Measurements from ENCODE around the gene RAPGEF4.
A peak's percentile ranks its signal among the peaks of the same experiment; 100 is the strongest.

The RAPGEF4 gene

GRCh38 chr2:172964511-172965139 lies 229.0 kb downstream of the RAPGEF4 start:
- TF ChIP-seq CTCF (IDR thresholded peaks at IDR 0.05; ENCODE audit: insufficient read depth, low read depth, low read length, missing control alignments) = no peak
- no peak overlapping the region for H3K4me3 ChIP-seq (ENCODE audit: low read length)
- DNase-seq (ENCODE audit: low read depth) = peak; percentile 34

DNA sequence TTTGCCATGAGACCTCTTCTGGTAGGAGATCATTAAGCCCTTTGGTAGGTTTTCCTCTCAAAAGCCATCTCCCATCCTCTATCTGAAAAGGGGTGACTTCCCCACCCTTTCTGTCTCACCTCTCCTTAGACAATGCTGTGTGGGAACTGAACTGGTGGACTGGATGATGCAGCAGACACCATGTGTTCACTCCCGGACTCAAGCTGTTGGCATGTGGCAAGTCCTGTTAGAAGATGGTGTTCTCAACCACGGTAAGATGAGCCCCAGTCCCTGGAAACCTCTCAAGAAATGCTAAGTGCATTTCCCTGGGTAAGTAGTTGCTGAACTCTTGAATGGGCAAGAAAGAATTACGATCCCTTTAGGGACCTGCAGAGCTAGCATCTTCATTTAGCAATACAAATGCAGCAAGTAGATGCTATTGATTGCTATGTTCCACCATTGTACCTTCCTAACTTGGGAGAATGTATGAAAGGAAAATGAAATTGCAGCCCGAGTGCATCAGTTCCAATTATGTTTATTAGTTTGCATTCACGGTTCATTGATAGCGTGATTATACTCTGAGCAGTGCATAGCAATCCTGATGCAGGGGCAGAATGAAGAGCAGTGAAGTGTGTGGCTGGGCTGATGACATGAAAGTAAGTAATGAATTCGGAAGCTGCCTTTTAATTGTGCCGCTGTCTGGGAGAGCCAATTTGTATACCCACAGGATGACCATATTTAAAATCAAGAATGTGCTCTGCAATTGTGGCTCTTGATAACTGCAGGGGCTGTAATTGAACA lies 230.0 kb downstream of the RAPGEF4 start:
- H3K4me3 ChIP-seq (ENCODE audit: low read length) = no peak overlapping the region
- peak; percentile 28 for DNase-seq (ENCODE audit: low read depth)
- TF ChIP-seq CTCF (IDR thresholded peaks at IDR 0.05; ENCODE audit: insufficient read depth, low read depth, low read length, missing control alignments) = no peak

DNA sequence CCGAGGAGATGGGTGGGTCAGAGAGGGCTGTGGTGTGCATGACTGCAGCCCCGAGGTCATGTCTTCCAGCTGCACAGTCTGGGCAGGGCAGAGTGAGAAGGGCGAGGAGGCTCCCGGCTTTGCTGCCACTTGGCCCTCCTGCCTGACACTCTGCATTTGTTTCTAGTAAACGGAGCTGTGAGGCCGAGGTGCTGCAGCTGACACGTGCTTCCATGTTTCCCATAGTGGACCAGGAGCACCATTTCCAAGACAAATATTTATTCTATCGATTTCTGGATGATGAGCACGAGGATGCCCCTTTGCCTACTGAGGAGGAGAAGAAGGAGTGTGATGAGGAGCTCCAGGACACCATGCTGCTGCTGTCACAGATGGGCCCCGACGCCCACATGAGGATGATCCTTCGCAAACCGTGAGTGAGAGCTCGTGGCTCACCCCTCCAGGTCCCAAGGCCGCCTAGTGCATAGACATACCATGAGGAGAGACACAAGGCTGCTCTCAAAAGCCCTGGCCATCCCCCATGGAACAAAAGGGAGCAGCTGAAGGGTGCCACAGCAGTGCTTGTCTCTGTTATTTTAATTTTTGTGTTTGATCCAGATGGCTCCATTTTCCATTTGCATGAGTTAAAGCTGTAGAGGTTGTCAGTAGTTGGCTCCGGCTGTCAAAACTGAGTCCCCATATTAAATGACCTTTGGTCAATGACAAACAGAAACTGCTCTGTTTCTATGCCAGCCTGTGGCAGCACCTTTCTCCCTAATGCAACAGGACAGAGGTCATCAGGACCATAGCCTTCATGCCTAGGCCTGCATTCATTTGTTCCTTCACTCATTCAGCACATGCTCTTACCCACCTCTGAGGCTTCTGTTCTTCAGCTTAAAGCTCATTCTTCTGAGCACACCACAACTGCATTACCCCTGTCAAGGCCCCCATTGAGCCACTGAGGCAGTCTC lies 231.7 kb downstream of the RAPGEF4 start:
- no peak for DNase-seq (ENCODE audit: low read depth)
- H3K4me3 ChIP-seq (ENCODE audit: low read length) = no peak overlapping the region
- no peak for TF ChIP-seq CTCF (IDR thresholded peaks at IDR 0.05; ENCODE audit: insufficient read depth, low read depth, low read length, missing control alignments)

DNA sequence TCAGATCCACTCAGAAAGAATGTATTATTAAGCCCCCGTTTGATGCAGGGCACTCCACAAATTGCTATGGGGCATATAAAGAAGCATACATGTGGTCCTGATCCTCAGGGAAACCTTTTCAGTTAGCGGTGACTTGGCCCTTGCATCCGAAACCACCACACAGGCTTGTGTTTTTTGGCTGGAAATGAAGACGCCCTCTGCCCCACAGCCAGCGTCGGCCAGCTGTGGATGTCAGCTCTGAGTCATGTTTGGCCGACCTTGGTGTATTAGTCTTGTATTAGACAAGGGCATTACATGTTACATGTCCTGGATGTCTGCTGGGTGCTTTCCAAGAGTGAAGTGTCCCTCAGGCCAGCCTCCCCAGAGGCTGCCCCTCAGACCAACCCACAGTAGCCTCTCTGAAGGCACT lies 232.4 kb downstream of the RAPGEF4 start:
- DNase-seq (ENCODE audit: low read depth) = peak; percentile 33
- no peak for TF ChIP-seq CTCF (IDR thresholded peaks at IDR 0.05; ENCODE audit: insufficient read depth, low read depth, low read length, missing control alignments)
- no peak overlapping the region for H3K4me3 ChIP-seq (ENCODE audit: low read length)

DNA sequence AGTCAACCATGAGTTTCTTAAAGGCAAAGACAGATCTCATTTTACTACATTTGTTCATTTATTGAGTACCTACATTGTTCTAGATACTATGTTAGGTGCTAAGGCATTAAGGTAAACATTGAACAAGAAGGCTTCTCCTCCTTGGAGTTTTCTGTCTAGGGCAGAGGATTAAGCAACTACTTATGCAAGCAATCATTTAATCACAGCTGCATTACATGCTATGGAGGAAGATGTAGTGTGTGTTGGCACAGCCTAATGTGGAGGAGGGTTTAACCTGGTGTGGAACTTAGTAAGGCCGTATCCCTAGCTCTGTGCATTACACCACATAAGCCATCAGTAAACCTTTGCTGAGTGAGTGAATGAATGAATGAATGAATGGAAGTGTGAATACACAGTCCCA lies 233.5 kb downstream of the RAPGEF4 start:
- no peak for TF ChIP-seq CTCF (IDR thresholded peaks at IDR 0.05; ENCODE audit: insufficient read depth, low read depth, low read length, missing control alignments)
- peak; percentile 77 for DNase-seq (ENCODE audit: low read depth)
- no peak overlapping the region for H3K4me3 ChIP-seq (ENCODE audit: low read length)

- DNase-seq (ENCODE audit: low read depth) = peak; percentile 54
- no peak overlapping the region for H3K4me3 ChIP-seq (ENCODE audit: low read length)
- TF ChIP-seq CTCF (IDR thresholded peaks at IDR 0.05; ENCODE audit: insufficient read depth, low read depth, low read length, missing control alignments) = no peak
Measured at GRCh38 chr2:172969609-172970008, 234.0 kb downstream of the RAPGEF4 start.

Data from epithelial cell of esophagus (primary cell).